ENCODE results near the gene TOR2A. TPM values are rescaled to one million over a fixed set of nuclear protein-coding genes. Genes with fewer than 3 reads are reported as not detected.
A peak's percentile ranks its signal among the peaks of the same experiment; 100 is the strongest.

The TOR2A gene
- polyA plus RNA-seq, 3 donors from 2014 or later: 38.9 to 55.1 (median 49.9) TPM

DNA sequence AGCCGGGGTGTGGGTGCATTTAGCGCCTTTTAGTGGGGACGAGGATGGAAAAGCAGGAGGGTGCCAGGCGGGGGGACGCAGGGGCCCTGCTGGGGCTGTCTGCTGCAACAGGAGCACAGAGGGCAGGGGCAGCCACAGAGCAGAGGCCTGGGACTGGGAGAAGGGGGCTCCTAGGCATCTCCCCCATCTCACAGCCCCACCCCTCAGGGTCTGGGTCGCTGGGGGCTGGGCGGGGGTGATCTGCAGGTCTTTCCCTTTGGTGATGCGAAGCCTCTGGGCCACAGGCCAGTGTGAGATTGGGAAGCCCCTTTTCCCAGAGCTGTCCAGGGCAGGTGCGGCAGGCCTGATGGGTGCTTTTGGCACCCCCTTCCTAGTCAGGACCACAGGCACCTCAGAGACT is 4.8 kb downstream of the TOR2A start:
- DNase-seq: no peak
- Mint-ChIP-seq H3K27me3 (ENCODE audit: low read depth in 3 of 3) (peaks cover under 1 to 6% (median 4%) of the 10 kb centered on the region in 3 donors), H3K36me3 (no peaks in the 10 kb centered on the region), H3K27ac (no peak overlapping the region), H3K4me3 (no peak overlapping the region), H3K9me3 (no peaks in the 10 kb centered on the region), H3K4me1 (peaks cover 12% of the 10 kb centered on the region in 2 donors)

DNA sequence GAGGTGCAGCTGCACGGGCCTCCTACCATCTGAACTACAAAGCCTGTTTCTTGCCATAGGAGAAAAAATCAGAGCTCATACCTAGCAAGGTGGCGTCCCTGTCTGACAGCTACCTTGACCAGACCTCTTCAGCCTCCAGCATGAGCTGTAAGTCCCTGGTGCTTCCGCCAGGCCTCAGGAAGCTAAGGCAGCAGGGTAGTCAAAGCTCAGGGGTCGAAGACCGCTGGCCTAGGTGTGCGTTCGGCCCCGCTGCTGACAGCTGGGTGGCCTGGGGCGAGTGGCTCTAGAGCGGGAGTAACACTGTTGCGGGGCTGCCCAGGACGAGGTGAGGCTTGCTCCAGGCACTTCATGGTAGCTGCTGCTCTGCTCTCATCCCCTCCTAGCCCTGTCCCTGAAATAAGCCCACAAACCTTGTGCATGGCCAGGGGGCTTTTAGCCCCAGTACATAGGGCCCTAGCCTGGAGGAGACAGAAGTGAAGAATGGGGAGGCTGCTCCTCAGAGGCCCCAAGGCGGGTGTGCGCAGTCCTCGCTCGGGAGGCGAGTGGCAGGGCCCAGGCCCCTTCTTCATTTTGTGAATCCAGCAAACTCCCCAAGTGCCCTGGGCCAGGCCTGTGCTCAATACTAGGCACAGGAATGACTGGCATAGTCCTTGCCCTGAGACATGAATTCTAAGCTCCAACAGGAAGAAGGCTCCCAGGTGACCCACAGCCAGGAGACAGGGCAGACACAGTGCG is 5.4 kb downstream of the TOR2A start:
- Mint-ChIP-seq H3K4me1 (peaks cover 11% of the 10 kb centered on the region in 2 donors), H3K36me3 (no peaks in the 10 kb centered on the region), H3K27ac (peak overlapping the region in 2 of 6 donors; percentile 17 to 49), H3K9me3 (no peaks in the 10 kb centered on the region), H3K4me3 (no peak overlapping the region), H3K27me3 (ENCODE audit: low read depth in 3 of 3) (peaks cover 0 to 4% (median 3%) of the 10 kb centered on the region in 3 donors)
- no peak for DNase-seq

DNA sequence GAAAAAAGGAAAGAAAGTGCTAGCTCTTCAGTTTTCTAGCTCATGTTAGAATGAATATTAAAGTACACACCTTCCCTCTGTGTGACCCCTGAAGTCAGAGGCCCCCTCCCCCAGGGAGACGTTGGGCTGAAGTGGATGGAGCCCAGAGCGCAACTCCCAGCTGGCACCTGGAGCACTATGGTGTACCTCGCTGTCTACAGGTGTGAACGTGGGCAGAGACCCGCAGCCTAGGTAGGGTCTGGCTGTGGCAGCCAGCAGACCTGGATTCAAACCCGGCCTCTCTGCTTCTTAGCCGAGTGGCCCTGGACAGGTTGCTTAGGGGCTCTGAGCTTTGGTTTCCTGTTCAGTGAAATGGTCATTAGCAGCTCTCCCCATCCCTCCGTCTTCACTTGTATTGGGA is 6.3 kb downstream of the TOR2A start:
- Mint-ChIP-seq H3K36me3 (no peaks in the 10 kb centered on the region), H3K27me3 (ENCODE audit: low read depth in 3 of 3) (peaks cover 0 to 5% (median 1%) of the 10 kb centered on the region in 3 donors), H3K9me3 (no peaks in the 10 kb centered on the region), H3K4me1 (peaks cover 3 to 4% of the 10 kb centered on the region in 2 donors), H3K27ac (no peak overlapping the region), H3K4me3 (no peak overlapping the region)
- DNase-seq: no peak

DNA sequence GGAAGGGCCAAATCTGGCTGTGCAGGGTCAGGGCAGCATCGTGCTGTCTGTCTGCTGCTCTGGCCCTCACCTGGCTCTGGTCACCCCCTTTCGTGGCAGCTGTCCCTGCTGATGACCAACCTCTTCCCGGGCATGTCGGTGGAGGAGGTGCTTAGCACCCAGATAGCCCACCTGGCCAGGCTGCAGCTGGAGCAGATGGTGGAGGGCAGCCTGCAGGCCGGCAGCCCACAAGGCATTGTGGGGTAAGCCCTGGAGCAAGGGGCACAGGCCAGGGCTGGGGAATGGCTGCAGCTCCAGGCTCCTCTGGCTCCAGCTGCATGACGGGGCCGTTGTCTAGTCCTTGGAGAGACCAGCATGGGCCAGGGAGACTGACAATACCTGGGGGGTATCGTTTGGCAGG is 8.2 kb downstream of the TOR2A start:
- no peak overlapping the region for H3K4me3 Mint-ChIP-seq
- no peaks in the 10 kb centered on the region for H3K9me3 Mint-ChIP-seq
- H3K27ac Mint-ChIP-seq: no peak overlapping the region
- H3K4me1 Mint-ChIP-seq: no peaks in the 10 kb centered on the region
- DNase-seq: no peak
- no peaks in the 10 kb centered on the region for H3K36me3 Mint-ChIP-seq
- peaks cover 0 to 3% (median 1%) of the 10 kb centered on the region in 3 donors for H3K27me3 Mint-ChIP-seq (ENCODE audit: low read depth in 3 of 3)

DNA sequence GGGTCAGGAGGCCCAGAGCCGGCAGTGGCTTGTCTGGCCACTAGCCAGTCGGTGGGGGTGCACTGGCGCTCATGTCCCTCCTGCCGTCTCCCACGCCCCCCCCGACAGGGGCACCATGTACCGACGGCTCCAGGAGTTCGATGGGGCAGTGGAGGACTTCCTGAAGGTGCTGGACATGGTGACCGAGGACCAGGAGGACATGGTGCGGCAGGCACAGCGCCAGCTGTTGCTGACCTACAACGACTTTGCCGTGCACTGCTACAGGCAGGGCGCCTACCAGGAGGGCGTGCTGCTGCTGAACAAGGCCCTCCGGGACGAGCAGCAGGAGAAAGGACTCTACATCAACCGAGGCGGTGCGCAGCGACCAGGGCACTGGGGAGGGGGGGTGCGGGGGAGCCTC is 11.1 kb downstream of the TOR2A start:
- H3K27ac Mint-ChIP-seq: no peak overlapping the region
- H3K36me3 Mint-ChIP-seq: no peaks in the 10 kb centered on the region
- no peak for DNase-seq
- H3K4me3 Mint-ChIP-seq: no peak overlapping the region
- H3K4me1 Mint-ChIP-seq: peaks cover 13 to 19% of the 10 kb centered on the region in 2 donors
- H3K9me3 Mint-ChIP-seq: no peaks in the 10 kb centered on the region
- peaks cover 2 to 3% (median 2%) of the 10 kb centered on the region in 3 donors for H3K27me3 Mint-ChIP-seq (ENCODE audit: low read depth in 3 of 3)

DNA sequence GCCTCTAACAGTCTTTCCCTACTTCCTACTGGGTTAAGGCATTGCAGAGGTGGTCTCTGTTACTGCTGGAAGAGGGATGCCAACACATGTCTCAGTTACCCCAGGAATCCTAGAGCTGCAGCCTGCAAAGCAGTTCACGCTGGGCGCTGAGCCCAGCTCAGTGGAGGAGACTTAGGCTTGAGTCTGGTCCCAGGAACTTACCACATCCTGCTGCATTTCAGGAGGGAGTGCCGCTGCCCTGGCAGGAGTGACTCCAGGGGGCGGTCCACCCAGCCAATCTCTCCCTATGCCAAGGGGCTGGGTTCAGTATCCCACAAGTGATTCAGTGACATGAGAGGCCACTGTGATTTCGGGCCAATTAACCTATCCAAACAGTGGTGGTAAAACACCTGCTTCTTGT is 11.7 kb downstream of the TOR2A start:
- H3K9me3 Mint-ChIP-seq: no peaks in the 10 kb centered on the region
- DNase-seq: no peak
- H3K36me3 Mint-ChIP-seq: no peaks in the 10 kb centered on the region
- peaks cover 2 to 3% (median 2%) of the 10 kb centered on the region in 3 donors for H3K27me3 Mint-ChIP-seq (ENCODE audit: low read depth in 3 of 3)
- peak overlapping the region in 1 of 5 donors; percentile 29 for H3K4me3 Mint-ChIP-seq
- H3K27ac Mint-ChIP-seq: peak overlapping the region in 1 of 6 donors; percentile 62
- H3K4me1 Mint-ChIP-seq: peaks cover 13 to 19% of the 10 kb centered on the region in 2 donors

DNA sequence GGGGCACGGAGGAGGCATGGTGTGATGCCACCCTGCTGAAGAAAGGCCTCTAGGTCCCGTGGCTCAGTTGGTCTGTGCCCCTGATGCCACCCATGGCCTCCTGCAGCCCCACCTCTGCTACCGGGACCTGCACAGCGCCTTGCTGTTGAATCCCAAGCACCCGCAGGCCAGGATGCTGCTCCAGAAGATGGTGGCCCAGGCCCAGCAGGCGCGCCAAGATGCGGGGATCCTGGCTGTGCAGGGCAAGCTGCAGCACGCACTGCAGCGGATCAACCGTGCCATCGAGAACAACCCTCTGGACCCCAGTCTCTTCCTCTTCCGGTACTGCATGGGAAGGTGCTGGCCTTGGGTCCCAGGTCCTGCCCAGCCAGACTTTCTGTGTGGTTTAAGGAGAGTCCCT is 12.1 kb downstream of the TOR2A start:
- no peak for DNase-seq
- Mint-ChIP-seq H3K4me1 (peaks cover 13 to 19% of the 10 kb centered on the region in 2 donors), H3K27ac (peak overlapping the region in 1 of 6 donors; percentile 62), H3K9me3 (no peaks in the 10 kb centered on the region), H3K36me3 (no peaks in the 10 kb centered on the region), H3K27me3 (ENCODE audit: low read depth in 3 of 3) (peaks cover 2 to 3% (median 2%) of the 10 kb centered on the region in 3 donors), H3K4me3 (peak overlapping the region in 1 of 5 donors; percentile 29)

DNA sequence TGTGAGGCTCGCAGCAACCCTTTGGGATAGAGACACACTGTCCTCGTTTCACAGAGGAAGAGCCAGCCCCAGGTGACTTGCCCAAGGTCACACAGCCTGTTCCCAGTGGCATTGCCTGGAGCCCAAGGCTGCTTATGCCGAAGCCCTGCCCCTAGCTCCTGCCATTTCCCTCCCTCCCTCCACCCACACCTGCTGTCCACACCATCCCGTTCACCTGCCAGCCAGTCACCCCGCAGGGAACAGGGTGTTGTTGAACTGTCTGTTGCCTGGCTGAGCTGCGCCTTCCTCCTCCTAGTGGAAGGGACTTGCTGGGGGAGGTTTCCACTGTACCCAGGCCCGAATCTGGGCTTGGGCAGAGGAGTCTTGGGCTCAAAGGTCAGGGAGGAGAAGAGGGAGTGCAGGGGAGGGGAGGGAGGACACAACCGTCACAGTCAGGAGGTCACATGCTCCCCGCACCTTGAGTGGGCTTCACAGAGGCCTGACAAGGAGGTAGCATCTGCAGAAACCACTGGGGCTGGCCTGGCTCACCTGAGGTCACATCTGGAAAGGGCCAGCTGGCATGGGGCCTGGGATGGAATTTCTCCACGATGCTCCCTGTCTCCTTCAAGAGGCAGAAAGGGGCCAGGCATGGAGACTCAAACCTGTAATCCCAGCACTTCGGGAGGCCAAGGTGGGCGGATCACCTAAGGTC is 12.9 kb downstream of the TOR2A start:
- DNase-seq: no peak
- peak overlapping the region in 5 of 6 donors; percentile 17 to 91 (median 60) for H3K27ac Mint-ChIP-seq
- peak overlapping the region in 2 of 5 donors; percentile 10 to 86 for H3K4me3 Mint-ChIP-seq

DNA sequence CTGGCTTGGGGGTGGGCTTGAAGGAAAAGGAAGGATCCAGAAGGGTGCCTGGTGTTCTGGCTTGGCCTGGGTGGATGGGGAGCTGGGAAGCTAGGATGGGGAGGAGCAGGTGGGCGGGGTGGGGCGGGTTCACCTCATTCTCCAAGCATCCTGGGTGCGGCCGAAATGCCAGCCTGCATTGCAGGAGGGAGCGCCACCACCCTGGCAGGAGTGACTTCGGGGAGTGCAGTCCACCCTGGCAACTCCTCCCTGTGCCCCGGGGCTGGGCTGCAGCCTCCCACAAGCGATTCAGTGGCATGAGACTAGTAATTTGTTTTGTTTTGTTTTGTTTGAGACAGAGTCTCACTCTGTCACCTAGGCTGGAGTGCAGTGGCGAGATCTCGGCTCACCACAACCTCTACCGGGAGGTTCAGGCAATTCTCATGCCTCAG is 13.7 kb downstream of the TOR2A start:
- Mint-ChIP-seq H3K36me3 (no peaks in the 10 kb centered on the region), H3K9me3 (no peaks in the 10 kb centered on the region), H3K4me3 (peak overlapping the region; percentile 52 to 86 (median 66)), H3K4me1 (peaks cover 13 to 19% of the 10 kb centered on the region in 2 donors), H3K27ac (peak overlapping the region; percentile 60 to 91 (median 82)), H3K27me3 (ENCODE audit: low read depth in 3 of 3) (peaks cover 2 to 3% (median 2%) of the 10 kb centered on the region in 3 donors)
- peak in 1 of 3 donors; percentile 52 for DNase-seq

More for the DNA sequence above, 12.9 kb downstream of the TOR2A start:
- H3K4me1 Mint-ChIP-seq: peaks cover 13 to 19% of the 10 kb centered on the region in 2 donors
- no peaks in the 10 kb centered on the region for H3K36me3 Mint-ChIP-seq
- no peaks in the 10 kb centered on the region for H3K9me3 Mint-ChIP-seq
- H3K27me3 Mint-ChIP-seq (ENCODE audit: low read depth in 3 of 3): peaks cover 2 to 3% (median 2%) of the 10 kb centered on the region in 3 donors

DNA sequence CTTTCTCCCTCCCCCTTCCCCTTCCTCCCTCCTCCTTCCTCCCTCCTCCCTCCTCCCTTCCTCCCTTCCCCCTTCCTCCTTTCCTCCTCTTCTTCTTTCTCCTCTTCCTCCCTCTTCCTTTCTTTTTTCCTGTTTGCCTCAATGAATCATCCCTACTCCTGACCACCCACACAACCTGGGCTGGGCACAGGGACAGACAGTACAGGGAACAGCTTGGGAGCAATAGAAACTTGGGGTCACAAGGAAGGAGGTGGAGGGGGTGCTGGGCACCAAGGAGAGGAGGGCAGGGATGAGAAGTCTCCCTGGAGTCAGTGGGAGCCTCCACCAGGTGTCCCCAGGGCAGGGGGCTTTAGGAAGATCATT is 14.2 kb downstream of the TOR2A start:
- no peaks in the 10 kb centered on the region for H3K9me3 Mint-ChIP-seq
- peaks cover 17 to 24% of the 10 kb centered on the region in 2 donors for H3K4me1 Mint-ChIP-seq
- no peaks in the 10 kb centered on the region for H3K36me3 Mint-ChIP-seq
- H3K27ac Mint-ChIP-seq: peak overlapping the region; percentile 60 to 91 (median 82)
- no peak for DNase-seq
- H3K4me3 Mint-ChIP-seq: peak overlapping the region; percentile 45 to 86 (median 58)
- H3K27me3 Mint-ChIP-seq (ENCODE audit: low read depth in 3 of 3): peaks cover 3 to 4% (median 3%) of the 10 kb centered on the region in 3 donors

DNA sequence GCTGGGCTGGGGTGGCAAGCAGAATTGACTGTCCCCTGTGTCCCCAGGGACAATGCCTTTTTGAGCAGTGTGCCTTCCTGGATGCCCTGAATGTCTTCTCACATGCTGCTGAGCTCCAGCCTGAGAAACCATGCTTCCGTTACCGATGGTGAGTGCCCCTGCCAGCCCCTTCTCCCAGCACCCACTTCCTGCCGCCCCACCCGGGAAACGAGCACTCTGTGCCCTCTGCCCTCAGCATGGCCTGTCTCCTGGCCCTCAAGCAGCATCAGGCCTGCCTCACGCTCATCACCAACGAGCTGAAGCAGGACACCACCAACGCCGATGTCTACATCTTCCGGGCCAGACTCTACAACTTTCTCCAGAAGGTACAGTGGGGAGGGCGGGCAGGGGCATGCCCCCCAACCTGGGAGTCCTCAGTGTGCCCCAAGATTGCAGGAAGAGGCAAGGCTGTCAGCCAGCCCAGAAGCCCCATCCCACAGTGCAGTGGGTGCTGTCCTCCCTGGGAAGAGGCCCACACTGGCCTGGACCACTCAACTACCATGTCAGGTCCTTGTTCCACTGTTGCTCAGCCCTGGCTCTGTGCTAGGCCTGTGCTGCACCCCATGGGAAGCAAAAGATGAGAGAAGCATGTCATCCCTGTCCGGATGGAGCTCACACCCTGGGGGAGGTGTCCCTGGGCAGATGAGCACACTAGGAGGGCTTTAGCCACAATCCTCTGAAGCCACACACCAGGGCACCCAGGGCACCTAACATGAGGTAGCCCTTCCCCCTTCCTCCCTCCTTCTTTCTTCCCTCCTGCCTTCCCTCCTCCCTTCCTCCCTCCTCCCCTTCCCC is 14.8 kb downstream of the TOR2A start:
- peaks cover 3 to 8% (median 3%) of the 10 kb centered on the region in 3 donors for H3K27me3 Mint-ChIP-seq (ENCODE audit: low read depth in 3 of 3)
- H3K4me1 Mint-ChIP-seq: peaks cover 23 to 26% of the 10 kb centered on the region in 2 donors
- DNase-seq: peak in 1 of 3 donors; percentile 62
- no peaks in the 10 kb centered on the region for H3K9me3 Mint-ChIP-seq
- H3K36me3 Mint-ChIP-seq: no peaks in the 10 kb centered on the region
- H3K27ac Mint-ChIP-seq: peak overlapping the region; percentile 60 to 95 (median 86)
- peak overlapping the region; percentile 43 to 75 (median 66) for H3K4me3 Mint-ChIP-seq

DNA sequence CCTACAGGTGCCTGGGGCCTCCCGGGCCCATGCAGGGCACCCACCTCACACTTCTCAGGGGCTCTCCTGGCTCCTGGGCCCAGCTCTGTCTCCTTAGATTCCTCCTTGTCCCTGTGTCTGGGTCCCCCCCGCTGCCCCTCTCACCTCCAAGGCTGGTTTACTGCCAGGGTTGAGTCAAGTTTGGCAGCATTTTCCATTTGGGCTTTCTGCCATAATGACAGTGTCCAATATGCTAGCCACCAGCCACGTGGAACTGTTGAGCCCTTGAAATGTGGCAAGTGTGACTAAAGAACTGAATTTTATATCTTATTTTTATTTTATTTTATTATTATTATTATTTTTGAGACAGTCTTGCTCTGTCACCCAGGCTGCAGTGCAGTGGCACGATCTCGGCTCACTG is 17.3 kb downstream of the TOR2A start:
- no peak for DNase-seq
- Mint-ChIP-seq H3K4me3 (peak overlapping the region in 1 of 5 donors; percentile 45), H3K27ac (peak overlapping the region in 2 of 6 donors; percentile 57 to 77), H3K27me3 (ENCODE audit: low read depth in 3 of 3) (peaks cover 3 to 7% (median 3%) of the 10 kb centered on the region in 3 donors), H3K36me3 (no peaks in the 10 kb centered on the region), H3K9me3 (no peaks in the 10 kb centered on the region), H3K4me1 (peaks cover 24 to 35% of the 10 kb centered on the region in 2 donors)

DNA sequence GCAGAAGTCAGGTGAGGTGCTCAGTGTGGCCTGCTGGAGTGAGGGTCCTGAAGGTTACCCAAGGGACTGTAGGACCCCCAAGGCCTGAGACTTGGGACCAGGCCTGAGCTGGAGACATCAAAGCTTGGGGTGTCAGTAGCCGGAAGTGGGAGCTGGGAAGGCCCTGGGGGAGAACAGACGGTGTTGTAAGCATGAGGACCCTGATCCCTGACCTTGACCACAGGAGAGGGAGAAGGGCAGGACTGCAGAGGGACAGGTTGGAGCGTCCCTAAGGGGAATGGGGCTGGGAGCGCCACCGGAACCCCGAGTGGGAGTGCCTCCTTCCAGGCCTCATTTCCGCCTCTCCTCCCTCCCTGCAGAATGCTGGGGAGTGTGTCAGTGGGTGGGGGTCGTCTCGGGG is 18.7 kb downstream of the TOR2A start:
- no peak for DNase-seq
- peaks cover 25 to 35% of the 10 kb centered on the region in 2 donors for H3K4me1 Mint-ChIP-seq
- peak overlapping the region; percentile 89 to 96 (median 94) for H3K27ac Mint-ChIP-seq
- H3K9me3 Mint-ChIP-seq: no peaks in the 10 kb centered on the region
- no peaks in the 10 kb centered on the region for H3K36me3 Mint-ChIP-seq
- H3K4me3 Mint-ChIP-seq: peak overlapping the region; percentile 90 to 100 (median 95)
- H3K27me3 Mint-ChIP-seq (ENCODE audit: low read depth in 3 of 3): peaks cover 3 to 8% (median 3%) of the 10 kb centered on the region in 3 donors
